H1 (cell line): ENCODE results near the gene SEC22C. TPM values are rescaled to one million over a fixed set of nuclear protein-coding genes. Genes with fewer than 3 reads are reported as not detected.

Source experiments
- ASH2L ChIP-seq: fragments of 200-600, 300-600 bp; sonication (generic); IDR thresholded peaks from one replicate; pipeline ENCODE4 v1.7.1; 2017; ENCODE audit warnings: low read length
- CEBPB ChIP-seq: IDR thresholded peaks from 2 replicates; pipeline ENCODE4 v1.6.1; 2012; ENCODE audit warnings: low read depth, low read length
- PHF8 ChIP-seq: fragments of 200-600 bp; sonication (generic); conservative IDR thresholded peaks from 2 replicates; pipeline ENCODE4 v1.7.1; 2012; ENCODE audit warnings: low read depth, mild to moderate bottlenecking, inconsistent platforms, low read length, moderate library complexity
- POLR2AphosphoS5 ChIP-seq: IDR thresholded peaks from 2 replicates; pipeline ENCODE4 v1.6.1; 2011; ENCODE audit warnings: low read depth, low read length
- TCF12 ChIP-seq: IDR thresholded peaks from 2 replicates; pipeline ENCODE4 v1.6.1; 2011; ENCODE audit warnings: low read depth, mild to moderate bottlenecking, low read length
- polyA plus RNA-seq, 7 experiments: library from polyadenylated mRNA; depleted of rRNA in 3 of 7; stranded (reverse) in 5 of 7; unstranded in 2 of 7; fragments of >200 nt in 5 of 7; fragments of 200-250 nt in 2 of 7; gene quantifications; 1 replicate in 5 of 7; 2 replicates in 1 of 7; 4 replicates in 1 of 7; pipeline versions ENCODE4 v1.2.1 to v1.2.3, GENCODE V29; 2011 to 2013; ENCODE audit warnings: missing spikeins in 2 of 7, mixed read lengths in 2 of 7
- total RNA-seq: library from RNA; stranded (reverse); fragmentation: NEBNext Ultra II Directional; extraction: Animal tissue kit (Norgen Biotek cat#: 25700); gene quantifications from 2 replicates; pipeline ENCODE4 v1.2.1, GENCODE V29; 2021
- TF ChIP-seq, protein P1 (sequence below), 3 experiments: IDR thresholded peaks; 1 replicate in 2 of 3; 2 replicates in 1 of 3; pipeline versions ENCODE4 v1.5.1 to v1.6.1; 2011; ENCODE audit warnings: low read length in 3 of 3, mild to moderate bottlenecking in 3 of 3, inconsistent platforms in 2 of 3, low read depth in 1 of 3, moderate library complexity in 1 of 3; ENCODE audit not compliant: insufficient read depth in 1 of 3; ENCODE audit errors: control extremely low read depth in 1 of 3

SEC22C gene
- total and polyA plus RNA-seq, 2 of the 8 experiments (the other 6 are each of a cell fraction or from before 2014, with no cell fraction given), result 23.4 to 38.3 TPM

DNA sequence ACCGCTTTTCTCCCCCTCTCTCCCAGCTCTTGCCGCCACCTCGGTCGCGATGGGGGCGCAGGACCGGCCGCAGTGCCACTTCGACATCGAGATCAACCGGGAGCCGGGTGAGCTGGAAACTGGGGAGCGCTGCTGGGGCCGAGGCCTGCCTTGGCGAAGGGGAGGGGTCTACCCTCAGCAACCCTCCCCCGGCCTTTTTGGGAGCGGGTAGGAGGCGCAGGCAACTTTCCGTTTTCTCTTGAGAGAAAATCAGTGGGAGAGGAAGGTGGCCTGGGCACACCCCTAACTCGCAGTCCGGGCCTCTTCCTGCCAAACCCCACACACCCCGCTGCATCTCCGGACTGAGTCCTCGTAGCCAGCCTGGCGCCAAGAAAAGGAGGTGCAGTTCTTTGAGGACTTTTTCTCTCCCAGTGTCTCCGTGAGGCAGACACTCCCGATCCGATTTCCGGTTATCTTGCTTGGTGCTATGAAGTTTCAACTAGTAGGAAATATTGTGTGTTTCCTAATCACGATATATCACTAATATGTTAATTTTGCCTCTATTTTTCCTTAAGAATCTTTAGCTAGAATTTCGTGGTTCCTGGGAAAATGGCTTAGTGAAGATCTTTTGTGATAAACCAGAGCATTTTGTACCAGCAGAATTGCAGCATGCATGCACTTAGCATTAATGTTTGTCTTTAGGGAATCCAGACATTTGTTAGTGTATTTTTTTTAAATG lies 19.4 kb upstream of the SEC22C start (continued):
- TF ChIP-seq CEBPB, result no peak
- TF ChIP-seq TCF12, result no peak
- TF ChIP-seq, protein P1, sequence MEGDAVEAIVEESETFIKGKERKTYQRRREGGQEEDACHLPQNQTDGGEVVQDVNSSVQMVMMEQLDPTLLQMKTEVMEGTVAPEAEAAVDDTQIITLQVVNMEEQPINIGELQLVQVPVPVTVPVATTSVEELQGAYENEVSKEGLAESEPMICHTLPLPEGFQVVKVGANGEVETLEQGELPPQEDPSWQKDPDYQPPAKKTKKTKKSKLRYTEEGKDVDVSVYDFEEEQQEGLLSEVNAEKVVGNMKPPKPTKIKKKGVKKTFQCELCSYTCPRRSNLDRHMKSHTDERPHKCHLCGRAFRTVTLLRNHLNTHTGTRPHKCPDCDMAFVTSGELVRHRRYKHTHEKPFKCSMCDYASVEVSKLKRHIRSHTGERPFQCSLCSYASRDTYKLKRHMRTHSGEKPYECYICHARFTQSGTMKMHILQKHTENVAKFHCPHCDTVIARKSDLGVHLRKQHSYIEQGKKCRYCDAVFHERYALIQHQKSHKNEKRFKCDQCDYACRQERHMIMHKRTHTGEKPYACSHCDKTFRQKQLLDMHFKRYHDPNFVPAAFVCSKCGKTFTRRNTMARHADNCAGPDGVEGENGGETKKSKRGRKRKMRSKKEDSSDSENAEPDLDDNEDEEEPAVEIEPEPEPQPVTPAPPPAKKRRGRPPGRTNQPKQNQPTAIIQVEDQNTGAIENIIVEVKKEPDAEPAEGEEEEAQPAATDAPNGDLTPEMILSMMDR (IDR thresholded peaks at IDR 0.05; ENCODE audit: control extremely low read depth in 1 of 3, insufficient read depth in 1 of 3, low read depth in 1 of 3, low read length in 3 of 3), result peak in 1 of 3 experiments; percentile 7; a peak in 1 of 4 replicates
- peak; percentile 20; the same call in 1 of the 2 replicates for TF ChIP-seq PHF8
- TF ChIP-seq ASH2L, result peak; percentile 70
- 0 out of 2 replicates have a peak, but pooled peaks have one; percentile 26 for TF ChIP-seq POLR2AphosphoS5
